ENCODE results near the gene EPN2. TPM values are rescaled to one million over a fixed set of nuclear protein-coding genes. Genes with fewer than 3 reads are reported as not detected.

EPN2 gene
- total RNA-seq, 4 donors from 2014 or later, result 69.4 to 251 (median 96.3) TPM

DNA sequence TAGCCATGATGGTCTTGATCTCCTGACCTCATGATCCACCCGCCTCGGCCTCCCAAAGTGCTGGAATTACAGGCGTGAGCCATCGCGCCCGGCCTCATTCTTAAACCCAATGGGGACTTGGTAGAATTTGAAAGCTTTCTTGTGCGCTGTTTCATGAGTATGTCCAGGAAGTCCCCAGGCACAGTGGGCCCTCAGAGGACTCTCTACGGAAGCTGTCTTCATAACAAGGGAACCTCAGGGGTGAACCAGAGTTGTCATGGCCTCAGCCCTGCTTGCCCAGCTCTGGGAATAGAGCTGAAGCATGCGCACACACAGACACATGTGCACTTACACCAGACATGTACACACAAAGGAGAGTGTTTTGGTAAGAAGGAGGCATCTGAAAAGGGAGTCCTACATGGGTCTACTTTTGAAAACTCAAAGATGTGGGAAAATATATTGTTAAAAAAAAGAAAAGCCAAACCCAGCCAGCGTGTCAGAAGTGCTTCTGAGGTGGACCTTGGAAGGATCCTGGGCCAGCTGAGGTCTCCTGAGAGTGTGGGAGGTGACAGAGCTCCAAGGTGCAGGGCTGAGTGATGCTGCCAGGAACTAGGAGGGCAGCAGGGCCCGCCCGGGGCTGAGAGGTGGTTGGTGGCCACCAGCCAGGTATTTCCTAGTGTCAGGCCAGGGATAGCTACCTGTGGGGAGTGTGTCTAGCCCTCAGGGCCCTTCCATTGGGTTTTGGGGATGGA is 54.6 kb downstream of the EPN2 start:
- TF ChIP-seq POLR2A (IDR thresholded peaks at IDR 0.05), result no peak
- TF ChIP-seq, protein P1, sequence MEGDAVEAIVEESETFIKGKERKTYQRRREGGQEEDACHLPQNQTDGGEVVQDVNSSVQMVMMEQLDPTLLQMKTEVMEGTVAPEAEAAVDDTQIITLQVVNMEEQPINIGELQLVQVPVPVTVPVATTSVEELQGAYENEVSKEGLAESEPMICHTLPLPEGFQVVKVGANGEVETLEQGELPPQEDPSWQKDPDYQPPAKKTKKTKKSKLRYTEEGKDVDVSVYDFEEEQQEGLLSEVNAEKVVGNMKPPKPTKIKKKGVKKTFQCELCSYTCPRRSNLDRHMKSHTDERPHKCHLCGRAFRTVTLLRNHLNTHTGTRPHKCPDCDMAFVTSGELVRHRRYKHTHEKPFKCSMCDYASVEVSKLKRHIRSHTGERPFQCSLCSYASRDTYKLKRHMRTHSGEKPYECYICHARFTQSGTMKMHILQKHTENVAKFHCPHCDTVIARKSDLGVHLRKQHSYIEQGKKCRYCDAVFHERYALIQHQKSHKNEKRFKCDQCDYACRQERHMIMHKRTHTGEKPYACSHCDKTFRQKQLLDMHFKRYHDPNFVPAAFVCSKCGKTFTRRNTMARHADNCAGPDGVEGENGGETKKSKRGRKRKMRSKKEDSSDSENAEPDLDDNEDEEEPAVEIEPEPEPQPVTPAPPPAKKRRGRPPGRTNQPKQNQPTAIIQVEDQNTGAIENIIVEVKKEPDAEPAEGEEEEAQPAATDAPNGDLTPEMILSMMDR (IDR thresholded peaks at IDR 0.05), result no peak
- H3K4me3 ChIP-seq (ENCODE audit: low read depth, poor library complexity, severe bottlenecking), result no peak overlapping the region
- intact Hi-C loops (cut with DNase I; ENCODE audit: low total_unique reads), result no loop called here
- no peak for DNase-seq (ENCODE audit: low spot score in 2 of 2)
- WGBS, 2 donors, result 80 to 85% methylated on average over 12 of the region's 12 CpGs

DNA sequence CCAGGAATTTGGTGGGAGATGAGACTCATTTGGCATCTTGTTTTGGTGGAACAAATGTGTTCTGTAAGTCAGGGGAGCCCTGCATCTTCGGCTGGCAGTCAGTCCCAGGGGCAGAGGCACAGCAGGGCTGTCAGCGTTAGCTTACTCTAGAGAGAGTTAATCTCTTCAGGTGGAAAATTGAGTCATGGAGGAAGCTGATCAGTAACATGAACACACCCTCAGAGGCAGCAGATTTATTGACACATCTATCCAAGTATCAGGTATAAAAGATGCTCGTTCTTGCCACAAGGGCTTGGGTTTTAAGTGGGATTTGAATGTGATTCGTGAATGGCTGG is 55.2 kb downstream of the EPN2 start:
- intact Hi-C loops (cut with DNase I; ENCODE audit: low total_unique reads), result no loop called here
- TF ChIP-seq, protein P1 (IDR thresholded peaks at IDR 0.05), result no peak
- TF ChIP-seq POLR2A (IDR thresholded peaks at IDR 0.05), result no peak
- 49 to 60% methylated on average over 4 of the region's 4 CpGs for WGBS, 2 donors

DNA sequence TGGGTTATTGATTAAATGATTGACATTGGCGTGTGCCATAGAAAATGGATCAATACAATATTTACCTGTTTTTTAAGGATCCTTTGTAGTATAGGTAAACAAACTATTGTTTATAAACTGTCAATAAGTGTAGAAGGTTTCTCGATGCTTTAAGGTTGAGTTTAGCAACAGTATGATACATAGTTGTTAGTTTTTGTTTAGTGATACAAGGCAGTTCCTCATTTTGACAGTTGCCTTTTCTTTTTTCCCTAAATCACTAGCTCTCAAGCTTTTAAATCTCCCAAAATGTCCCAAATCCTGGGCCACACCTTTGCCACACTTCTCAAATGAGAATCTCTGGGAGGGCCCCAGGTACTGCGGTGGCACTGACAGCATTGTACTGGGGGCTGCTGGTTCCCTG is 57.3 kb downstream of the EPN2 start:
- TF ChIP-seq, protein P1 (IDR thresholded peaks at IDR 0.05), result no peak
- TF ChIP-seq POLR2A (IDR thresholded peaks at IDR 0.05), result no peak
- H3K4me3 ChIP-seq (ENCODE audit: low read depth, poor library complexity, severe bottlenecking), result no peak overlapping the region
- 91% methylated on average over 3 of the region's 3 CpGs for WGBS, 2 donors
- intact Hi-C loops (cut with DNase I; ENCODE audit: low total_unique reads), result no loop called here
- no peak for DNase-seq (ENCODE audit: low spot score in 2 of 2)

More for the DNA sequence above, 55.2 kb downstream of the EPN2 start:
- DNase-seq (ENCODE audit: low spot score in 2 of 2), result no peak
- no peak overlapping the region for H3K4me3 ChIP-seq (ENCODE audit: low read depth, poor library complexity, severe bottlenecking)

DNA sequence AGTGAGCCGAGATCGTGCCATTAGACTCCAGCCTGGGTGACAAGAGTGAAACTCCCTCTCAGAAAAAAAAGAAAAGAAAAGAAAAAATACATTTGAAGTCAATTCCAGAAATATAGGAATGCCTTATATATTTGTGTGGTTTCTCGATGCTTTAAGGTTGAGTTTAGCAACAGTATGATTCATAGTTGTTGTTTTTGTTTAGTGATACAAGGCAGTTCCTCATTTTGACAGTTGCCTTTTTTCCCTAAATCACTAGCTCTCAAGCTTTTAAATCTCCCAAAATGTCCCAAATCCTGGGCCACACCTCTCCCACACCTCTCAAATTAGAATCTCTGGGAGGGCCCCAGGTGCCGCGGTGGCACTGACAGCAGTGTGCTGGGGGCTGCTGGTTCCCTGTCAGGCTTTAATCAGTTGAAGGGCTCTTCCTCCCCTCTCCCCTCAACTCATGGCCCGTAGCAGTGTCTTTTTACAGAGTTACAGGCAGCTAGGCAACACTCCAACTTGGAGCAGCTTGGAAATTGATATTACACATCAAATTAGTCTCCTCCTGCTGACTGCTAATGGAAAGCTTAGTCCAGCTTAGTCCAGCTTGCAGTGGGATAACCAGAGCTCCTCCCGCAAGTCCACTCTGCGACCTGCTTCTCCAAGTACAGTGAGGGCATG is 58.4 kb downstream of the EPN2 start:
- DNase-seq (ENCODE audit: low spot score in 2 of 2), result no peak
- intact Hi-C loops (cut with DNase I; ENCODE audit: low total_unique reads), result loop anchor here (5.0 kb wide), 1 partner anchor 1428 kb away; no protein-coding TSS in a partner anchor
- H3K4me3 ChIP-seq (ENCODE audit: low read depth, poor library complexity, severe bottlenecking), result no peak overlapping the region
- 68 to 74% methylated on average over 8 of the region's 8 CpGs for WGBS, 2 donors
- no peak for TF ChIP-seq POLR2A (IDR thresholded peaks at IDR 0.05)
- TF ChIP-seq, protein P1 (IDR thresholded peaks at IDR 0.05), result no peak

DNA sequence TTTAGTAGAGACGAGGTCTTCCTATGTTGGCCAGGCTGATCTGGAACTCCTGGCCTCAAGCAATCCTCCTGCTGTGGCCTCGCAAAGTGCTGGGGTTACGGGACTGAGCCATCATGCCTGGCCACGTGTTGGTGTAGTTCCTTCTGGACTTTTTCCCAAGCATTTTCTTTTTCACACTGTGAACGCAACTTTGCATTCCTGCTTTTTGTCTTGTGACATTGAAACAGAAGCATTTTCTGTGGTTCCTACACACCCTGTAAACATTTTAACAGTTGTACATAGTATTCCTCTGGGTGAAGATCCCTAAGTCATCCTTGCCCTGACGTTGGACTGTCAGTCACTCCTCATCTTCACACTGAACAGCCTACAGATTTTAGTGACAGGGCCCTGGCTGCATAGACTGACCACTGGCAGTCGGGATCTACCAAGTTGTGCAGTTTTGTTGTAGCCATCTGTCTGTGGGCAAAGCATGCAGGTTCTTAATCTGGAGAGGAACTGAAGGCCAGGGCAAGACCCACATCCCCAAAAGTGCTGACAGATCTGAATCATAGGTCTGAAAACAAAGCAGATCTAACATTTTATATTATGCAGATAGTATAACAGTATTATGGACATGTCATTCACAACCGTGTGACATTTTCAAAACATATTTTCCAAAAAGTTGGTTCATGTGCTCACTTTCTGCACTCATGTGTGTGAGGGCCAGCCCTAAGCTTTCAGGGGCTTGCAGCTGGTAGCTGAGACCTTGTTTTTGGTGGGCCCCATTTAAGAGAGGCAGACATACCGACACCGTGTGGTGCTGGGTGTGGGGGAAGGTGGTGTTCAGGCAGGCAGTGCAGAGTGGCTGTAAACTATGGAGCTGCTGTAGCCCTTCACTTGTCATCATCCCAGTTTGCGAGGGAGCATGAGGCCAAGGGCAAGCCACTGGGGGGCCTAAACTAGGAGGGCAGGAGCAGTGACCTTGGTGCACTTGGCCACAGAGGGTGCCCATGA is 59.9 kb downstream of the EPN2 start:
- DNase-seq (ENCODE audit: low spot score in 2 of 2), result no peak
- intact Hi-C loops (cut with DNase I; ENCODE audit: low total_unique reads), result loop anchor here (5.0 kb wide), 1 partner anchor 1430 kb away; no protein-coding TSS in a partner anchor
- no peak overlapping the region for H3K4me3 ChIP-seq (ENCODE audit: low read depth, poor library complexity, severe bottlenecking)
- TF ChIP-seq, protein P1 (IDR thresholded peaks at IDR 0.05), result no peak
- TF ChIP-seq POLR2A (IDR thresholded peaks at IDR 0.05), result no peak
- WGBS, 2 donors, result 77 to 86% methylated on average over 11 of the region's 11 CpGs
